Endothelial cell of umbilical vein (primary cell): ENCODE results near the gene JAKMIP1. TPM values are rescaled to one million over a fixed set of nuclear protein-coding genes. Genes with fewer than 3 reads are reported as not detected.

Experiments
- BruUV-seq: library from RNA; stranded (reverse); fragments of 400-500 nt; replicated peaks from 2 replicates; lab custom pipeline; 2021; lab: Mats Ljungman, UMichigan
- CTCF ChIA-PET: fragments of 300-600, 350-600 bp; sonication (Branson Sonifier 250); formaldehyde crosslinking; loops from one replicate; lab custom pipeline; 2021; ENCODE audit warnings: antibody characterized with exemption, inconsistent platforms; lab: Charles Lee
- POLR2A ChIA-PET: fragments of 300-600, 350-600 bp; sonication (Branson Sonifier 250); formaldehyde crosslinking; loops from one replicate; lab custom pipeline; 2021; ENCODE audit warnings: antibody characterized with exemption, inconsistent platforms; lab: Charles Lee
- DNase-seq: peaks from one replicate; pipeline ENCODE4 v3.0.0-alpha.2; 2011; ENCODE audit warnings: low read depth, low spot score
- FAIRE-seq: peaks from 2 replicates; lab custom pipeline; 2011; peaks lifted over from hg19 to GRCh38; lab: Jason Lieb, UNC
- H2AFZ ChIP-seq: 2 replicates; pipeline ENCODE4 v1.6.0; 2012; ENCODE audit warnings: low read depth, low read length, control low read depth, inconsistent platforms
- H3K27ac ChIP-seq: 2 replicates; pipeline ENCODE4 v1.5.1; 2011; ENCODE audit warnings: low read depth, mild to moderate bottlenecking, control low read depth, low read length, moderate library complexity; ENCODE audit not compliant: insufficient read depth
- H3K27me3 ChIP-seq, 2 experiments: 2 replicates each; pipeline versions ENCODE4 v1.6.0 to v1.6.1; 2011; ENCODE audit warnings: low read length in 2 of 2, mixed read lengths in 1 of 2; ENCODE audit not compliant: control insufficient read depth in 2 of 2, insufficient read depth in 2 of 2
- H3K36me3 ChIP-seq, 2 experiments: 2 replicates in 1 of 2; 3 replicates in 1 of 2; pipeline ENCODE4 v1.5.1; 2011; ENCODE audit warnings: low read length in 2 of 2, mild to moderate bottlenecking in 1 of 2, moderate library complexity in 1 of 2; ENCODE audit not compliant: control insufficient read depth in 2 of 2, insufficient read depth in 2 of 2; ENCODE audit errors: extremely low read depth in 1 of 2
- H3K4me1 ChIP-seq: 3 replicates; pipeline ENCODE4 v1.5.1; 2011; ENCODE audit warnings: mild to moderate bottlenecking, low read length; ENCODE audit not compliant: control insufficient read depth, insufficient read depth; ENCODE audit errors: extremely low read depth
- H3K4me2 ChIP-seq: 2 replicates; pipeline ENCODE4 v1.6.1; 2011; ENCODE audit warnings: low read length, control low read depth, mixed read lengths; ENCODE audit not compliant: insufficient read depth
- H3K4me3 ChIP-seq, 3 experiments: fragments of 200-600 bp in 1 of 3; sonication (generic), shearing (Covaris generic) in 1 of 3; replicated peaks in 1 of 3; 2 replicates each; pipeline ENCODE4 v1.5.1; 2011 to 2016; ENCODE audit warnings: control low read depth in 3 of 3, low read length in 3 of 3, mild to moderate bottlenecking in 2 of 3, inconsistent platforms in 1 of 3, low read depth in 1 of 3, moderate library complexity in 1 of 3; ENCODE audit not compliant: insufficient read depth in 1 of 3
- H3K79me2 ChIP-seq: 2 replicates; pipeline ENCODE4 v1.6.0; 2012; ENCODE audit warnings: low read length, inconsistent platforms; ENCODE audit not compliant: control insufficient read depth, insufficient read depth
- H3K9ac ChIP-seq: replicated peaks from 2 replicates; pipeline ENCODE3; 2011; ENCODE audit warnings: low read length, control low read depth; ENCODE audit not compliant: insufficient read depth; ENCODE audit errors: extremely low read depth
- H3K9me1 ChIP-seq: replicated peaks from 3 replicates; pipeline ENCODE4 v1.6.0; 2011; ENCODE audit warnings: mild to moderate bottlenecking, low read length; ENCODE audit not compliant: control insufficient read depth, insufficient read depth; ENCODE audit errors: extremely low read depth
- H3K9me3 ChIP-seq: replicated peaks from 2 replicates; pipeline ENCODE4 v1.5.1; 2012; ENCODE audit warnings: low read length, inconsistent platforms; ENCODE audit not compliant: control insufficient read depth, insufficient read depth
- H4K20me1 ChIP-seq: replicated peaks from 2 replicates; pipeline ENCODE3; 2011; ENCODE audit warnings: mild to moderate bottlenecking, low read length; ENCODE audit not compliant: control insufficient read depth, insufficient read depth; ENCODE audit errors: extremely low read depth
- EZH2 ChIP-seq: IDR thresholded peaks from 2 replicates; pipeline ENCODE4 v1.6.1; 2012; ENCODE audit warnings: borderline replicate concordance, low read depth, mild to moderate bottlenecking, moderate library complexity, low read length, inconsistent platforms; ENCODE audit not compliant: severe bottlenecking
- FOS ChIP-seq: IDR thresholded peaks from 2 replicates; pipeline ENCODE4 v1.6.1; 2011; ENCODE audit warnings: mild to moderate bottlenecking, low read length, moderate library complexity, borderline replicate concordance; ENCODE audit not compliant: insufficient read depth
- GATA2 ChIP-seq: IDR thresholded peaks from 2 replicates; pipeline ENCODE4 v1.7.0; 2011; ENCODE audit warnings: low read depth, mild to moderate bottlenecking, moderate library complexity, mixed read lengths, low read length; ENCODE audit not compliant: insufficient read length, insufficient read depth
- JUN ChIP-seq: IDR thresholded peaks from 2 replicates; pipeline ENCODE4 v1.6.1; 2011; ENCODE audit warnings: borderline replicate concordance, low read depth; ENCODE audit not compliant: insufficient read length, insufficient read depth
- MYC ChIP-seq: IDR thresholded peaks from one replicate; pipeline ENCODE4 v1.6.1; 2011; ENCODE audit warnings: mild to moderate bottlenecking, low read depth, low read length
- POLR2A ChIP-seq: IDR thresholded peaks from 2 replicates; pipeline ENCODE4 v1.6.1; 2012; ENCODE audit warnings: low read depth, mild to moderate bottlenecking, control low read depth, low read length
- POLR2AphosphoS5 ChIP-seq: IDR thresholded peaks from 2 replicates; pipeline ENCODE4 v1.6.1; 2012; ENCODE audit warnings: low read depth, mild to moderate bottlenecking, control low read depth, low read length, moderate library complexity; ENCODE audit not compliant: insufficient read depth
- dilution Hi-C: fragments of 300-500 bp; cut with MboI; formaldehyde crosslinking; loops from one replicate; pipeline ENCODE4 v1.15.0; 2019; ENCODE audit warnings: low sequenced_read_pairs; ENCODE audit not compliant: extremely low pct_ligation_motif_present
- intact Hi-C: fragments of 100-400 bp; cut with micrococcal nuclease; formaldehyde crosslinking; loops from one replicate; pipeline ENCODE4 v1.10.0; 2022
- polyA plus RNA-seq, 4 experiments: library from polyadenylated mRNA; depleted of rRNA in 3 of 4; stranded (reverse) in 3 of 4; unstranded in 1 of 4; fragments of >200 nt; gene quantifications; 2 replicates each; pipeline versions ENCODE4 v1.2.1 to v1.2.3, GENCODE V29; 2011 to 2012; ENCODE audit warnings: missing spikeins in 1 of 4
- total RNA-seq: library from RNA; stranded (reverse); gene quantifications from 2 replicates; pipeline ENCODE4 v1.2.3, GENCODE V29; 2021
- TF ChIP-seq, protein P1 (sequence below), 2 donors: IDR thresholded peaks; 1 replicate in 1 of 2; 2 replicates in 1 of 2; pipeline ENCODE4 v1.5.1; 2011; ENCODE audit warnings: low read length in 2 of 2, mild to moderate bottlenecking in 2 of 2, moderate library complexity in 2 of 2, control low read depth in 1 of 2, inconsistent platforms in 1 of 2, low read depth in 1 of 2; ENCODE audit not compliant: insufficient read depth in 1 of 2; ENCODE audit errors: extremely low read depth in 1 of 2
- TF ChIP-seq, protein P2 (sequence below): IDR thresholded peaks from 2 replicates; pipeline ENCODE4 v1.6.1; 2011; ENCODE audit not compliant: insufficient read depth, insufficient read length

Gene JAKMIP1
- total and polyA plus RNA-seq, 2 donors (not counting 3 experiments of a cell fraction or from before 2014, with no cell fraction given): not detected

DNA sequence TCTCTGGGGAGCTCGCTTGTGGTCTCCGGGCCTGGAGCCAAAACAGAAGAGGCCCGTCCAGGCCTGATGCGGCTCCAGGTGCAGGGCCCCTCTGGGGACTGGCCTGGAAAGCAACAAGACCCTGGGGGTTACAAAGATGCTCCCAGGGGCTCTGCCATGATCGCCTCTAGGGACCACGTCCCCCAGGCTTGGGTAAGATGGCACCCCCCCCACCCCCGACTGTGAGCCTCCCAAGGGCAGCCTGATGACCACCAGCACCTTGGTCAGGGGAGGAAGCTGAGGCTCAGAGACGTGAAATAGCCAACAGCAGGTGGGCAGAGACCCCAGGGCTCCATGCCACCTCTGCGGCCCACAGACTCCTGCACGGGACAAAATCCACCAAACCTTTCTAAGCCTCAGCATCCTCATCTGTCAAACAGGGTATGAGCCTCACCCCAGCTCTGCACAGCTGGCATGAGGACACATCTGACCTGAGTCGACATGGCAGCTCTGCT is 207.5 kb downstream of the JAKMIP1 start:
- CTCF ChIA-PET: interaction anchor here (0.6 kb wide), 1 partner anchor 901 kb away, joined by 4 read pairs; no protein-coding TSS in a partner anchor
- DNase-seq (no peak), FAIRE-seq (no peak)
- no peaks in the 10 kb centered on the region for H3K79me2 ChIP-seq
- TF ChIP-seq, protein P1, sequence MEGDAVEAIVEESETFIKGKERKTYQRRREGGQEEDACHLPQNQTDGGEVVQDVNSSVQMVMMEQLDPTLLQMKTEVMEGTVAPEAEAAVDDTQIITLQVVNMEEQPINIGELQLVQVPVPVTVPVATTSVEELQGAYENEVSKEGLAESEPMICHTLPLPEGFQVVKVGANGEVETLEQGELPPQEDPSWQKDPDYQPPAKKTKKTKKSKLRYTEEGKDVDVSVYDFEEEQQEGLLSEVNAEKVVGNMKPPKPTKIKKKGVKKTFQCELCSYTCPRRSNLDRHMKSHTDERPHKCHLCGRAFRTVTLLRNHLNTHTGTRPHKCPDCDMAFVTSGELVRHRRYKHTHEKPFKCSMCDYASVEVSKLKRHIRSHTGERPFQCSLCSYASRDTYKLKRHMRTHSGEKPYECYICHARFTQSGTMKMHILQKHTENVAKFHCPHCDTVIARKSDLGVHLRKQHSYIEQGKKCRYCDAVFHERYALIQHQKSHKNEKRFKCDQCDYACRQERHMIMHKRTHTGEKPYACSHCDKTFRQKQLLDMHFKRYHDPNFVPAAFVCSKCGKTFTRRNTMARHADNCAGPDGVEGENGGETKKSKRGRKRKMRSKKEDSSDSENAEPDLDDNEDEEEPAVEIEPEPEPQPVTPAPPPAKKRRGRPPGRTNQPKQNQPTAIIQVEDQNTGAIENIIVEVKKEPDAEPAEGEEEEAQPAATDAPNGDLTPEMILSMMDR (IDR thresholded peaks at IDR 0.05; ENCODE audit: extremely low read depth in 1 of 2, insufficient read depth in 1 of 2, low read depth in 1 of 2, low read length in 2 of 2): no peak
- TF ChIP-seq JUN: no peak
- no peak for TF ChIP-seq POLR2AphosphoS5
- no peak for TF ChIP-seq MYC
- no peak for TF ChIP-seq POLR2A
- TF ChIP-seq EZH2: no peak
- TF ChIP-seq GATA2: no peak
- TF ChIP-seq FOS: no peak
- TF ChIP-seq, protein P2, sequence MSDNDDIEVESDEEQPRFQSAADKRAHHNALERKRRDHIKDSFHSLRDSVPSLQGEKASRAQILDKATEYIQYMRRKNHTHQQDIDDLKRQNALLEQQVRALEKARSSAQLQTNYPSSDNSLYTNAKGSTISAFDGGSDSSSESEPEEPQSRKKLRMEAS: no peak
- no peaks in the 10 kb centered on the region for H3K9me3 ChIP-seq
- H3K36me3 ChIP-seq: no peaks in the 10 kb centered on the region
- no peak overlapping the region for H3K9ac ChIP-seq
- no peaks in the 10 kb centered on the region for H4K20me1 ChIP-seq
- intact Hi-C loops: no loop called here
- H3K4me2 ChIP-seq: no peak overlapping the region
- H3K27me3 ChIP-seq: no peaks in the 10 kb centered on the region
- H2AFZ ChIP-seq: no peak overlapping the region
- H3K4me3 ChIP-seq: no peak overlapping the region
- H3K4me1 ChIP-seq: no peaks in the 10 kb centered on the region
- no peak overlapping the region for H3K27ac ChIP-seq
- dilution Hi-C loops: no loop called here
- POLR2A ChIA-PET: no interaction called here
- no peaks in the 10 kb centered on the region for H3K9me1 ChIP-seq
- no TSS peak for BruUV-seq
